ENCODE data around the gene LAMB3. TPM values are rescaled to one million over a fixed set of nuclear protein-coding genes. Genes with fewer than 3 reads are reported as not detected.

The LAMB3 gene
- polyA plus RNA-seq, 1 experiment, result 4.4 TPM

DNA sequence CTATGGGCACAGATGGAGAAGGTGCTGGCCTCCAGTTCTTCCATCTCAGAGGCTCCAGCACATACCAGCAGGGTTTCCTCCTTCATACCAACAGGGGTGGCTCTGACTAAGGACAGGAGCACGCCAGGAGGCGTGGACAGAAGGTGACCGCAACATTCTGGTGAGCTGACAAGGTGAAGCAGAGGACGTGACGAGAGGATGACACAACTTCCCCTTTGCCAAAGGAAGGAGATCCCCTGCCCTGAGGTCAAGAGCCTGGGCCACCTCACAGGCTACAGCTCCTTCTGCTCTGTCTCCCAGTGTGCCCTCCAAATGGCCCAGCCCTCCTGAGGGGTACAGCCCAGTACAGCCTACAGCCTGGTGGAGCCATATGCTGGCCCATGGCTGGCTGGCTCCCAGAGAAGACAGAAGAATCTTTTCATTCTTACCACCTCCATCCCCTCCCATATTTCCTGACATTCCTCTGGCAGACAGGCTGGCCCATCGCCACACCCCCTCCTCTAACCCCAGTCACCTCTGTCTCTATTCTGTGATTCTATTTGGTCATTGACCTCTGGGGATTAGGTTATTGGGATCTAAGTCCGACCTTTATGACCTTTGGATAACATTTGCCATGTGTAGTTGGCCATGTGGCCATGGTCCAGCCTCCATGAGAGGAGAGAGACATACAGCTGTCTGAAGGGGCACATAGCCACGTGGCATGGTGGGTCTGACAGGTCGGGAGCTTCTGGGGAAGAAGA is 5.1 kb upstream of the LAMB3 start:
- H3K27me3 ChIP-seq (ENCODE audit: control insufficient read depth, insufficient read depth, low read length), result no peaks in the 10 kb centered on the region; the same call in 1 of the 2 replicates
- POLR2A ChIA-PET, result no interaction called here
- H3K4me3 ChIP-seq (ENCODE audit: low read depth, low read length), result no peak overlapping the region
- no peak for DNase-seq (ENCODE audit: low read depth)
- H3K36me3 ChIP-seq (ENCODE audit: control insufficient read depth, insufficient read depth, low read length), result no peaks in the 10 kb centered on the region
- no peak for TF ChIP-seq CTCF (IDR thresholded peaks at IDR 0.05; ENCODE audit: insufficient read depth, low read depth, low read length)
- CTCF ChIA-PET, result no interaction called here

DNA sequence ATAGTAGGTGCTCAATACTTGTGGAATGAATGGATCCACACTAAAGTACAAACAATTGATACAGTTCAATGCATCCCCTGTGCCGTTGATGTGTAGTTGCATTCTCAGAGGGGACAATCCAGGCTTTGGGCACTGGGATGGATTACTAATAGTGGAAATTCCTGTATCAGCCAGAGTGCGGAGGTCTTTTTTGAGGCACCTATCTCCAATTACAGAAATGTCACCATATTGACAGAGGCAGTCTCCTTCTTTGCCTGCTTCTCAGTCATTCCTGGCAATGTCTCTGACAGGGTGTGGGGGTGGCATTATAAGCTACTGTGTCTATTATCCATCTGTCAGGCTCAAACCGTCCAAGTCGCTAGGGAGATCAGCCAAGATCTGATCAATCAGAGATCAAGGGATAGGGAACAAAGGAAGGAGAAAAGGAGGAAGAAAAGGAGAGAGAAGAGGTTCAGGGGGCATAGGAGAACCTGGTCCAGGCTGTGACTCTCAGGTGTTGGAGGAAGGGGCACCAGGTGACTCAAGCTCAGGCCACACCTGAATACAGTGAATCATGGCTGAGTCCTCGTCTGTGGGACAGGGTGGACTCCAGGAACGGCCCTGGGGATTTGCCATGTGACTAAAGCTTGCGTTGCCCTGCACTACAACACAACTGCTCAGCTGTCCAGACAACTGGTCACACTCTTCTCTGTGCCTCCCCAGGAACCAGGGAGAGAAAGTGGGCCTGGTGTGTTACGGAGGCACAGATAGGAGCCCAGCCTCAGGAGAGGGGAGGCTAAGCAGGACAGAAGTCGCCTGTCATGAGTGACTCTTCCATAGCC is 3.4 kb upstream of the LAMB3 start:
- ChIA-PET POLR2A (no interaction called here), CTCF (interaction anchor here (0.6 to 1.1 kb wide), 2 partner anchors 86 to 172 kb away, joined by 3 to 4 read pairs; partner anchors contain the start of gene UTP25)
- H3K36me3 ChIP-seq (ENCODE audit: control insufficient read depth, insufficient read depth, low read length), result no peaks in the 10 kb centered on the region
- no peak for TF ChIP-seq CTCF (IDR thresholded peaks at IDR 0.05; ENCODE audit: insufficient read depth, low read depth, low read length)
- no peaks in the 10 kb centered on the region; the same call in 1 of the 2 replicates for H3K27me3 ChIP-seq (ENCODE audit: control insufficient read depth, insufficient read depth, low read length)
- H3K4me3 ChIP-seq (ENCODE audit: low read depth, low read length), result no peak overlapping the region
- DNase-seq (ENCODE audit: low read depth), result no peak

DNA sequence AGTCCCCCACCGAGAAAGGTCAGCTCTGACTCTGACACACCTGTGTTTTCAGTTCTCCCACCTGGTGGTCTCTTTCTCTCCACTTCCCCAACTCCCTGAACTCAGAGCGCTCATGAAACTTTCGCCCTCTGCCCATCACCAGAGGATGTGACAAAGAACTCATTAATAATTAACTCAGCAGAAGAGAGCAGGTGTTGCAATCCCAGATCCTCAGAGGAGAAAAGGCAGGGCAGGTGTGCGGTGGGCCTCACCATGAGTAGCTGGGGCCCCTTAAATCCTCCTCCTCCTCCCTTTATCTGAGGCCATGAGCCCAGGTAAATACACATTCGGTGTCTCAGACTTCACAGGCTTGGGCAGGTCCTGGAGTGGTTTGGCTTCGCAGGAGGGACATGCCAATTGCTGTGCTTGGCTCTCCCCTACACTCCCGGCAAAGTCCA is 1.7 kb upstream of the LAMB3 start:
- DNase-seq (ENCODE audit: low read depth), result no peak
- Histone ChIP-seq H3K27me3 (ENCODE audit: control insufficient read depth, insufficient read depth, low read length) (no peaks in the 10 kb centered on the region; the same call in 1 of the 2 replicates), H3K36me3 (ENCODE audit: control insufficient read depth, insufficient read depth, low read length) (no peaks in the 10 kb centered on the region), H3K4me3 (ENCODE audit: low read depth, low read length) (no peak overlapping the region)
- no peak for TF ChIP-seq CTCF (IDR thresholded peaks at IDR 0.05; ENCODE audit: insufficient read depth, low read depth, low read length)
- POLR2A ChIA-PET, result no interaction called here
- CTCF ChIA-PET, result interaction anchor here (1.3 to 1.8 kb wide), 4 partner anchors 20 to 94 kb away, joined by 3 to 5 read pairs (median 5); no protein-coding TSS in a partner anchor

GRCh38 chr1:209652873-209653401 is 712 bp upstream of the LAMB3 start:
- POLR2A ChIA-PET, result no interaction called here
- H3K36me3 ChIP-seq (ENCODE audit: control insufficient read depth, insufficient read depth, low read length), result no peaks in the 10 kb centered on the region
- no peak overlapping the region for H3K4me3 ChIP-seq (ENCODE audit: low read depth, low read length)
- no peak for DNase-seq (ENCODE audit: low read depth)
- TF ChIP-seq CTCF (IDR thresholded peaks at IDR 0.05; ENCODE audit: insufficient read depth, low read depth, low read length), result no peak
- H3K27me3 ChIP-seq (ENCODE audit: control insufficient read depth, insufficient read depth, low read length), result no peaks in the 10 kb centered on the region; the same call in 1 of the 2 replicates
- CTCF ChIA-PET, result interaction anchor here (0.6 to 1.8 kb wide), 4 partner anchors 22 to 1299 kb away, joined by 3 to 5 read pairs (median 5); partner anchors contain the start of gene G0S2

Data from BJ (cell line).